Measurements from ENCODE around the gene BAZ1A.

BAZ1A gene

GRCh38 chr14:34911209-34912150, 36.3 kb upstream of the BAZ1A start:
- Histone ChIP-seq H3K4me1 (ENCODE audit: control insufficient read depth in 1 of 2, insufficient read depth in 1 of 2, low read depth in 1 of 2, low read length in 1 of 2) (peaks cover 6 to 8% of the 10 kb centered on the region in 2 experiments), H3K27me3 (no peaks in the 10 kb centered on the region), H3K9me3 (no peaks in the 10 kb centered on the region), H3K36me3 (no peaks in the 10 kb centered on the region), H3K27ac (peak overlapping the region; percentile 30), H3K4me3 (ENCODE audit: low read depth in 1 of 2, low read length in 1 of 2) (no peak overlapping the region)
- TF ChIP-seq CTCF (IDR thresholded peaks at IDR 0.05), result no peak

- Histone ChIP-seq H3K4me3 (ENCODE audit: low read depth in 1 of 2, low read length in 1 of 2) (no peak overlapping the region), H3K27me3 (no peaks in the 10 kb centered on the region), H3K4me1 (ENCODE audit: control insufficient read depth in 1 of 2, insufficient read depth in 1 of 2, low read depth in 1 of 2, low read length in 1 of 2) (no peaks in the 10 kb centered on the region), H3K27ac (no peak overlapping the region), H3K36me3 (no peaks in the 10 kb centered on the region), H3K9me3 (no peaks in the 10 kb centered on the region)
- TF ChIP-seq CTCF (IDR thresholded peaks at IDR 0.05), result no peak
Measured at GRCh38 chr14:34906287-34906686, 31.1 kb upstream of the BAZ1A start.

- TF ChIP-seq CTCF (IDR thresholded peaks at IDR 0.05), result no peak
- Histone ChIP-seq H3K36me3 (no peaks in the 10 kb centered on the region), H3K9me3 (no peaks in the 10 kb centered on the region), H3K4me1 (ENCODE audit: control insufficient read depth in 1 of 2, insufficient read depth in 1 of 2, low read depth in 1 of 2, low read length in 1 of 2) (no peaks in the 10 kb centered on the region), H3K4me3 (ENCODE audit: low read depth in 1 of 2, low read length in 1 of 2) (no peak overlapping the region), H3K27ac (no peak overlapping the region), H3K27me3 (no peaks in the 10 kb centered on the region)
Measured at GRCh38 chr14:34895277-34895676, 20.1 kb upstream of the BAZ1A start.

- Histone ChIP-seq H3K27ac (no peak overlapping the region), H3K9me3 (no peaks in the 10 kb centered on the region), H3K4me3 (ENCODE audit: low read depth in 1 of 2, low read length in 1 of 2) (no peak overlapping the region), H3K4me1 (ENCODE audit: control insufficient read depth in 1 of 2, insufficient read depth in 1 of 2, low read depth in 1 of 2, low read length in 1 of 2) (no peaks in the 10 kb centered on the region), H3K27me3 (no peaks in the 10 kb centered on the region), H3K36me3 (no peaks in the 10 kb centered on the region)
- TF ChIP-seq CTCF (IDR thresholded peaks at IDR 0.05), result no peak
Measured at GRCh38 chr14:34890937-34891336, 15.8 kb upstream of the BAZ1A start.

- TF ChIP-seq CTCF (IDR thresholded peaks at IDR 0.05), result no peak
- peaks cover 0 to 11% of the 10 kb centered on the region in 2 experiments for H3K4me1 ChIP-seq (ENCODE audit: control insufficient read depth in 1 of 2, insufficient read depth in 1 of 2, low read depth in 1 of 2, low read length in 1 of 2)
- H3K9me3 ChIP-seq, result no peaks in the 10 kb centered on the region
- no peak overlapping the region for H3K4me3 ChIP-seq (ENCODE audit: low read depth in 1 of 2, low read length in 1 of 2)
- no peaks in the 10 kb centered on the region for H3K36me3 ChIP-seq
- H3K27ac ChIP-seq, result no peak overlapping the region
- no peaks in the 10 kb centered on the region for H3K27me3 ChIP-seq
Measured at GRCh38 chr14:34888186-34888585, 13.0 kb upstream of the BAZ1A start.

All from neutrophil (primary cell).